ENCODE results near the gene P2RX4.
"Not testable (repeated sequence)": the region's sequence is repeated elsewhere in the genome, so short reads cannot be mapped to it uniquely, and the experiment has no call there.

The P2RX4 gene

DNA sequence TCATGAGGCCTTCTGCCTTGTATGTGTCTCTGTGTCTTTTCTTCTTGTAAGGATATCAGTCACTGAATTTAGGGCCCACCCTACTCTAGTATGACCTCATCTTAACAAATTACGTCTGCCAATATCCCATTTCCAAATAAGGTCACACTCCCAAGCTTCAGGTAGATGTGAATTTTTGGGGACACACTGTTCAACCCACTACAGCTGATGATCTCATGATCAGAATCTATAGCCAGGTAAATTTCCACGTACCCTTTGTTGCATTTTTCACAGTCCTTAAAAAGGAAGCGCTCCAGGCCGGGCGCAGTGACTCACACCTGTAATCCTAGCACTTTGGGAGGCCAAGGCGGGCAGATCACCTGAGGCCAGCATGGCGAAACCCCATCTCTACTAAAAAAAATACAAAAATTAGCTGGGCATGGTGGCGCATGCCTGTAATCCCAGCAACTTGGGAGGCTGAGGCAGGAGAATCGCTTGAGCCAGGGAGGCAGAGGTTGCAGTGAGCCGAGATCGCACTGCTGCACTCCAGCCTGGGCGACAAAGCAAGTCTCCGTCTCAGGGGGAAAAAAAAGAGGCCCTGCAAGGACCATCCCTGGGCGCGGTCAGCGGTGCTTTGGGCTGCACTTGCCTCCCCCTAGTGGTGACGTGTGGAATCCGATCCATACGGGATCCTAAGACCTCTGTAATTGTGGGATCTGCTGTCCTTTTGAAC is 20.1 kb downstream of the P2RX4 start:
- not testable (repeated sequence) for H3K27me3 ChIP-seq (replicated peaks; ENCODE audit: control insufficient read depth, insufficient read depth, low read length, poor library complexity, severe bottlenecking); H3K27ac ChIP-seq (ENCODE audit: insufficient read depth, low read length, poor library complexity, severe bottlenecking); H3K4me3 ChIP-seq (ENCODE audit: insufficient read depth, low read depth, low read length, poor library complexity, severe bottlenecking); H3K9me3 ChIP-seq (ENCODE audit: control insufficient read depth, low read length)
- Histone ChIP-seq H3K36me3 (ENCODE audit: control insufficient read depth, insufficient read depth, low read length) (peaks cover 40% of the 10 kb centered on the region), H3K4me1 (ENCODE audit: control insufficient read depth, insufficient read depth, low read length, poor library complexity, severe bottlenecking) (peaks cover 23% of the 10 kb centered on the region)
- DNase-seq: peak; percentile 27 to 46 (median 27)

DNA sequence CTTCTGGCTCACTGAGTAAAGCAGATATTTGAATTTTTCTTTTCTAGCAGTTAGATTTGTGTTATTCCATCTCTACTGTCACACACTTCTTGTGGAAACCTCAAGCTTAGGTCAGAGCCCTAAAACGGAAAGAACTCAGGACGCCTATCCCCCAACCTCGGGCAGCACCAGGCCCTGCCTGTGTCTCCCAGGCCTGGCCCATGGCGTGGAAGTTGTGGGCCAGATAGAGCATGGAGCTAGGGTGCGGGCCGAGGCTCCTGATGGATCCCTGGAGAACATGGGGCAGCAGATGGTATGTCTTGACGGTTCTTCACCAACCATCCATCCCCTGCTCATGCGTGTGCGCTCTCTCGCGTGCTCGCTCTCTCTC is 20.6 kb downstream of the P2RX4 start:
- peaks cover 40% of the 10 kb centered on the region for H3K36me3 ChIP-seq (ENCODE audit: control insufficient read depth, insufficient read depth, low read length)
- no peaks in the 10 kb centered on the region for H3K27me3 ChIP-seq (replicated peaks; ENCODE audit: control insufficient read depth, insufficient read depth, low read length, poor library complexity, severe bottlenecking)
- H3K4me1 ChIP-seq (ENCODE audit: control insufficient read depth, insufficient read depth, low read length, poor library complexity, severe bottlenecking): peaks cover 22% of the 10 kb centered on the region
- H3K4me3 ChIP-seq (ENCODE audit: insufficient read depth, low read depth, low read length, poor library complexity, severe bottlenecking): no peak overlapping the region
- no peaks in the 10 kb centered on the region for H3K9me3 ChIP-seq (ENCODE audit: control insufficient read depth, low read length)
- DNase-seq: no peak
- H3K27ac ChIP-seq (ENCODE audit: insufficient read depth, low read length, poor library complexity, severe bottlenecking): no peak overlapping the region

DNA sequence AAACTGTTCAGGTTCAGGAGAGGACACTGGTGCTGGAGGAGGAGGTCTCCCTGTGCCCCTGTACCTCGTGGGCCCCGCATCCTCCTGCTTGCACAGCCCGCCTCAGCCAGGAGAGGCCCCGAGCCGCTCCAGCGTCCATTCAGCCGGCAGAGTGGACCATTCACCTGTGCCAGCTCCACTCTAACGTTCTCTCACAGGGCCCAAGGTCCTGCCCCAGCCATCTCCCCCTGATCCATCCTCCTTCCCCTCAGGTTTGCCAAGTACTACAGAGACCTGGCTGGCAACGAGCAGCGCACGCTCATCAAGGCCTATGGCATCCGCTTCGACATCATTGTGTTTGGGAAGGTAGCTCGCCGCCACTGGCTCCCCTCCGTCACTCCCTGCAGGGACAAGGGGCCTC is 22.2 kb downstream of the P2RX4 start:
- Histone ChIP-seq H3K4me1 (ENCODE audit: control insufficient read depth, insufficient read depth, low read length, poor library complexity, severe bottlenecking) (peaks cover 5% of the 10 kb centered on the region), H3K27me3 (replicated peaks; ENCODE audit: control insufficient read depth, insufficient read depth, low read length, poor library complexity, severe bottlenecking) (no peaks in the 10 kb centered on the region), H3K4me3 (ENCODE audit: insufficient read depth, low read depth, low read length, poor library complexity, severe bottlenecking) (no peak overlapping the region), H3K9me3 (ENCODE audit: control insufficient read depth, low read length) (no peaks in the 10 kb centered on the region), H3K27ac (ENCODE audit: insufficient read depth, low read length, poor library complexity, severe bottlenecking) (no peak overlapping the region), H3K36me3 (ENCODE audit: control insufficient read depth, insufficient read depth, low read length) (peaks cover 45% of the 10 kb centered on the region)
- no peak for DNase-seq

DNA sequence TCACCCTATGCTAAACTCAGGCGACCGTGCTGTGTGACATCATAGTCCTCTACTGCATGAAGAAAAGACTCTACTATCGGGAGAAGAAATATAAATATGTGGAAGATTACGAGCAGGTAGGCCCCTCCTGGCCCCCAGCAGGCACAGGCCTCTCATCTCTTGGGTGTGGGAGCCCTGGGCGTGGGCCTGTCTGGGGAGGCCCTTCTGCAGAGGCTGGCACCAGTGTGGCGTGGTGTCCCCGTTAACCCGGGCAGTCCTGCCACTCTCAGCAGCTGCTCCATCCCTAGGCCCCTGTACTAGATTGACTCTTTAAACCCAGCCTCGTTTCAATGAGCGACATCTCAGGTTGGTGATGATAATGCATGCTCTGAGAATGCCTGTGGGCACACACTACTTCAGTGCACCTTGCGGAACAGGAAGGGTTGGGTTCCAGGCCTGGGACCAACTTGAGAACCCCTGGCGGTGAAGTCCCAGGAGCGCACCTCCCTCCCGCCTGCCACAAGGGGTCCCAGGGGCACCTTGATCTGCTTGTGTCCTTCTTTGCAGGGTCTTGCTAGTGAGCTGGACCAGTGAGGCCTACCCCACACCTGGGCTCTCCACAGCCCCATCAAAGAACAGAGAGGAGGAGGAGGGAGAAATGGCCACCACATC is 23.2 kb downstream of the P2RX4 start:
- no peaks in the 10 kb centered on the region for H3K27me3 ChIP-seq (replicated peaks; ENCODE audit: control insufficient read depth, insufficient read depth, low read length, poor library complexity, severe bottlenecking)
- no peak overlapping the region for H3K27ac ChIP-seq (ENCODE audit: insufficient read depth, low read length, poor library complexity, severe bottlenecking)
- H3K9me3 ChIP-seq (ENCODE audit: control insufficient read depth, low read length): no peaks in the 10 kb centered on the region
- peaks cover 45% of the 10 kb centered on the region for H3K36me3 ChIP-seq (ENCODE audit: control insufficient read depth, insufficient read depth, low read length)
- DNase-seq: no peak
- H3K4me3 ChIP-seq (ENCODE audit: insufficient read depth, low read depth, low read length, poor library complexity, severe bottlenecking): no peak overlapping the region
- H3K4me1 ChIP-seq (ENCODE audit: control insufficient read depth, insufficient read depth, low read length, poor library complexity, severe bottlenecking): no peaks in the 10 kb centered on the region

- Histone ChIP-seq H3K9me3 (ENCODE audit: control insufficient read depth, low read length) (no peaks in the 10 kb centered on the region), H3K27me3 (replicated peaks; ENCODE audit: control insufficient read depth, insufficient read depth, low read length, poor library complexity, severe bottlenecking) (no peaks in the 10 kb centered on the region), H3K27ac (ENCODE audit: insufficient read depth, low read length, poor library complexity, severe bottlenecking) (no peak overlapping the region), H3K36me3 (ENCODE audit: control insufficient read depth, insufficient read depth, low read length) (peaks cover 44% of the 10 kb centered on the region), H3K4me3 (ENCODE audit: insufficient read depth, low read depth, low read length, poor library complexity, severe bottlenecking) (no peak overlapping the region), H3K4me1 (ENCODE audit: control insufficient read depth, insufficient read depth, low read length, poor library complexity, severe bottlenecking) (no peaks in the 10 kb centered on the region)
- no peak for DNase-seq
Measured at GRCh38 chr12:121233628-121234020, 23.7 kb downstream of the P2RX4 start.

DNA sequence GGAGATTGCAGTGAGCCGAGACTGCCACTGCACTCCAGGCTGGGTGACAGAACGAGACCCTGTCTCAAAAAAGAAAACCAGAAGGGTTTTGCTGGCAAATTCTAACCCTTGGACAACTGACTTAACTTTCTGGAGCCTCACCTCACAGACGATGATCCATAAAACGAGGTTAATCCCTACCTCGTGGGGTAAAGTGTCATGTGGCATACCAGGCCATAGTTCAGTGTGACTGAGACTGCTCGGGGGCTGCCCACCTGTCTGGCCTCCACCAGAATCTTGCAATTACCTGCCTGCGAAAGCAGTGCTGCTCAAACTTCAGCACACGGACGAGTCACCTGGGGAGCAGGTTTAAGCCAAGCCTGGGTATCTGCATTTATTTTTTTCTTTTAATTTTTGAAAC is 26.8 kb downstream of the P2RX4 start:
- H3K27me3 ChIP-seq (replicated peaks; ENCODE audit: control insufficient read depth, insufficient read depth, low read length, poor library complexity, severe bottlenecking): no peaks in the 10 kb centered on the region
- peaks cover 32% of the 10 kb centered on the region for H3K36me3 ChIP-seq (ENCODE audit: control insufficient read depth, insufficient read depth, low read length)
- peaks cover 29% of the 10 kb centered on the region for H3K4me1 ChIP-seq (ENCODE audit: control insufficient read depth, insufficient read depth, low read length, poor library complexity, severe bottlenecking)
- no peak overlapping the region for H3K4me3 ChIP-seq (ENCODE audit: insufficient read depth, low read depth, low read length, poor library complexity, severe bottlenecking)
- H3K27ac ChIP-seq (ENCODE audit: insufficient read depth, low read length, poor library complexity, severe bottlenecking): no peak overlapping the region
- DNase-seq: no peak
- H3K9me3 ChIP-seq (ENCODE audit: control insufficient read depth, low read length): no peaks in the 10 kb centered on the region

DNA sequence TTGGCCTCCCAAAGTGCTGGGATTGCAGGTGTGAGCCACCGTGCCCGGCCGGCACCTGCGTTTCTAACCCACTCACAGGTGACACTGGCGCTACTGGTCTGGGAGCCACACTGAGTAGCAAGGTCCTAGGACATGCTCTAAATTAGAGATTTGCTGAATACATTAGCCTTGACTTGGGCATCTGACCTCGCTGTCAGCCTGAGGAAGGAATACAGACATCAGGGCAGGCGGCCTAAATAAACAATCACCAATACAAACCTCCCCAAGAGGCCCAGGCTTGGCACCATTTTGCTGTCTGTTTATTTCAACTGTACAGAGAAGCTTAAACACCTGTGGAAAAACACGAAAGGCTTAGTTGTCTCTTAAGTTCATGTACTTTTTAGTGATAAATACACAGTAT is 27.5 kb downstream of the P2RX4 start:
- H3K36me3 ChIP-seq (ENCODE audit: control insufficient read depth, insufficient read depth, low read length): peaks cover 26% of the 10 kb centered on the region

GRCh38 chr12:121238086-121238485 is 28.2 kb downstream of the P2RX4 start:
- Histone ChIP-seq H3K27me3 (replicated peaks; ENCODE audit: control insufficient read depth, insufficient read depth, low read length, poor library complexity, severe bottlenecking) (no peaks in the 10 kb centered on the region), H3K4me1 (ENCODE audit: control insufficient read depth, insufficient read depth, low read length, poor library complexity, severe bottlenecking) (peaks cover 33% of the 10 kb centered on the region), H3K36me3 (ENCODE audit: control insufficient read depth, insufficient read depth, low read length) (peaks cover 20% of the 10 kb centered on the region), H3K4me3 (ENCODE audit: insufficient read depth, low read depth, low read length, poor library complexity, severe bottlenecking) (no peak overlapping the region), H3K9me3 (ENCODE audit: control insufficient read depth, low read length) (no peaks in the 10 kb centered on the region), H3K27ac (ENCODE audit: insufficient read depth, low read length, poor library complexity, severe bottlenecking) (peak overlapping the region; percentile 81)
- no peak for DNase-seq

More for the DNA sequence above, 27.5 kb downstream of the P2RX4 start:
- no peak for DNase-seq
- no peak overlapping the region for H3K4me3 ChIP-seq (ENCODE audit: insufficient read depth, low read depth, low read length, poor library complexity, severe bottlenecking)
- peaks cover 33% of the 10 kb centered on the region for H3K4me1 ChIP-seq (ENCODE audit: control insufficient read depth, insufficient read depth, low read length, poor library complexity, severe bottlenecking)
- no peak overlapping the region for H3K27ac ChIP-seq (ENCODE audit: insufficient read depth, low read length, poor library complexity, severe bottlenecking)
- H3K9me3 ChIP-seq (ENCODE audit: control insufficient read depth, low read length): no peaks in the 10 kb centered on the region
- no peaks in the 10 kb centered on the region for H3K27me3 ChIP-seq (replicated peaks; ENCODE audit: control insufficient read depth, insufficient read depth, low read length, poor library complexity, severe bottlenecking)

DNA sequence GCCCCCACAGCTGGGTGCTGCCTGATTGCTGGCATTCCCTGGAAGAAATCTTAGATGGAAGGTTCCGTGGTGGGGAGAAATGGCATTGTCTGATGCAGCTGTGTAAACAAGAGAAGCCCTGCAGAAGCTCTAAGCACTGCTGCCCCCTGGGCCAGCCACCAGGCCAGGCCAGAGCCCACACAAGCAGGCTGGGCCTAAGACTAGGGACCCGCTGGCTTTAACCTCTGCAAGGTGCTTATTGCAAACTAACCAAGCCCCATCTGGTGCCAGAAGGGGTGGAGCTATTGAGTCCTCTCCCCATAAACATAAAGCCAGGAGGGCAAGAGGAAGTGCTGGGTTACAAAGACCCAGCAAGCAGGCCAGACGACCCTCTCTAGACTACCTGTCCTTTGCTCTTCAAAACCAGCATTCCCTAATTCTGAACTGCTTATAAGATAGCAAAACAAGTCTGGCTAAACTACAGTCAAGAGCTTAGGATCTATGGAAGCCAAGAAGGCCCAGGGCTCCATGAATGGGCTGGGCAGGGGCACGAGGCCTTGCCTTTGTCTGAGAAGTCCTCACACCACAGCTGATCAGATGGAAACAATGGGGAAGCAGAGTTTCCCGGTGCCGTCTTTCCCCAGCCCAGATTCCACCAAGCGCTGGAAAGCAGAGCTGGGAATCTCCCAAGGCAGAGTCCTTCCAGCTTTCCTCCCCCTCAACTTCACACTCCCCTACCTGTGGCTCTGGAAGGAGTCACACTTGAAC is 28.8 kb downstream of the P2RX4 start:
- H3K9me3 ChIP-seq (ENCODE audit: control insufficient read depth, low read length): no peaks in the 10 kb centered on the region
- peaks cover 33% of the 10 kb centered on the region for H3K4me1 ChIP-seq (ENCODE audit: control insufficient read depth, insufficient read depth, low read length, poor library complexity, severe bottlenecking)
- no peak for DNase-seq
- H3K27ac ChIP-seq (ENCODE audit: insufficient read depth, low read length, poor library complexity, severe bottlenecking): peak overlapping the region; percentile 81
- H3K36me3 ChIP-seq (ENCODE audit: control insufficient read depth, insufficient read depth, low read length): peaks cover 13% of the 10 kb centered on the region
- H3K27me3 ChIP-seq (replicated peaks; ENCODE audit: control insufficient read depth, insufficient read depth, low read length, poor library complexity, severe bottlenecking): no peaks in the 10 kb centered on the region
- no peak overlapping the region for H3K4me3 ChIP-seq (ENCODE audit: insufficient read depth, low read depth, low read length, poor library complexity, severe bottlenecking)
